SH-SY5Y (cell line): Measurements from ENCODE around the gene CSTB.

Experiments
- GATA2 ChIP-seq: IDR thresholded peaks from 2 replicates; pipeline ENCODE4 v1.6.1; 2011; ENCODE audit warnings: mild to moderate bottlenecking, low read depth, low read length
- GATA3 ChIP-seq: IDR thresholded peaks from 2 replicates; pipeline ENCODE4 v1.6.1; 2011; ENCODE audit warnings: low read depth, mild to moderate bottlenecking, low read length, moderate library complexity

CSTB gene

GRCh38 chr21:43812957-43813655 lies 37.0 kb upstream of the CSTB start:
- TF ChIP-seq GATA3 = no peak
- TF ChIP-seq GATA2 = no peak

DNA sequence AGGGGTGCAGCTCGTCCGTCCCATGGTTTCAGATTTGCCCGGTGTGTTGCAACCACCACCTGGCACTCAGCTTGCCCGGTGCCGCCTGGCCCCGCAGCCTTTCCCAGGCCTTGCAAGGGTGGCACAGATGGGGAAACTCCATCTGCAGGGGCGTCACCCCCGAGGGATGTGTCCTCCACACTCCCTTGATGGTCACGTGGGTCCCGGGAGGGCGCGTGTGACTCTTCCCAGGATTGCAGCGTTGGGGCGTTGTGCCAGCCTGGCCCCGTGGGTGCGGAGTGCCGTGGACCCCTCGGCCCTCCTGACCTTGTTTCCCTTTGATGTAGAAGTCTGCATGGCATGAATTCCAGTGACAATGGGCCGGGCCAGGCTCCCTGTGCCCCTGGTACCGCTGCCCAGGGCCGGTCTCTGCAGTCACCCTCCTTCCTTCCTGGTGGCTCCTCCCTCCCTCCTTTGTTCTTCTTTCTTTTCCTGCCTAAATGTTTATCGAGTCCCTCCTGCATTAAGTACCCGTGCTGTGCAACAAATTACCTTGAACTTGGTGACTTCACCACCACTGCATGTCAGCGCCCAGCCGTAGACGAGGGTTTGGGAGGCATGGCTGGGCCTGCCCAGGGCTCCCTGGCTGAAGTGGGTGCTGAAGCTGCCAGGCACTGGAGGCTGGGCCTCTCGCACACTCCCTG lies 36.2 kb upstream of the CSTB start:
- TF ChIP-seq GATA3 (no peak), GATA2 (no peak)

- TF ChIP-seq GATA2 (no peak), GATA3 (no peak)
Measured at GRCh38 chr21:43811262-43812105, 35.4 kb upstream of the CSTB start.

GRCh38 chr21:43810505-43811261 lies 34.6 kb upstream of the CSTB start:
- TF ChIP-seq GATA2 (no peak), GATA3 (no peak)

DNA sequence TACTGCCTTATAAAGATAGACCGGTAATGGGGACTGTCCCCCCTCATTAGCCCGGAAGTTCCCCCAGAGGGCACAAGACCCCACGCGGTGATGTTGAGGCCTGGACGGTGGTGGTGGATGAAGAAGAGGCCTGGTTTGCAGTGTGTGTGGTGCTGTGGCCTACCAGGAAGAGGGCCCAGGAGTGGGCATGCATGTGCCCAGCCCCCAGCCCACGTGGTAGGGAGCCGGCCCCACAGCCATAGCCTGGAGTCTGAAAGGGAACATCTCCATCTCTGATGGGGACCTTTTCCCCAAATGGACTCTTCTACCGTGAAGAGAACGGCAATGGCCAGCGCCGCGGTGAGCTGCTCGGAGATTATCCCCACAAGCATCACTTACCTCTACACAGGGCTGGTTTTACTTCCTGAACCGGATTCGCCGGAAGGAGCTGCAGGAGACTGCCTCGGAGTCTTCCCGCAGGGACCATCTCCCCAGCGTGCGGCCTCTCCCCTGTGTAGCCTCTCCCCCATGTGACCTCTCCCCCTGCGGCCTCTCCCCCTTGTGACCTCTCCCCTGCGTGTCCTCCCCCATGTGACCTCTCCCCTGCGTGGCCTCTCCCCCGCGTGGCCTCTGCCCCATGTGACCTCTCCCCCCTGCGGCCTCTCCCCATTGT lies 33.9 kb upstream of the CSTB start:
- TF ChIP-seq GATA3 (no peak), GATA2 (no peak)

- TF ChIP-seq GATA3 = no peak
- no peak for TF ChIP-seq GATA2
Measured at GRCh38 chr21:43809346-43809799, 33.3 kb upstream of the CSTB start.

GRCh38 chr21:43808832-43809251 lies 32.7 kb upstream of the CSTB start:
- TF ChIP-seq GATA2 = no peak
- no peak for TF ChIP-seq GATA3

- TF ChIP-seq GATA3 = no peak
Measured at GRCh38 chr21:43808367-43808766, 32.3 kb upstream of the CSTB start.

GRCh38 chr21:43806017-43806710 lies 30.1 kb upstream of the CSTB start:
- TF ChIP-seq GATA2 (no peak), GATA3 (no peak)

GRCh38 chr21:43805275-43805800 lies 29.2 kb upstream of the CSTB start:
- TF ChIP-seq GATA2 (no peak), GATA3 (no peak)

DNA sequence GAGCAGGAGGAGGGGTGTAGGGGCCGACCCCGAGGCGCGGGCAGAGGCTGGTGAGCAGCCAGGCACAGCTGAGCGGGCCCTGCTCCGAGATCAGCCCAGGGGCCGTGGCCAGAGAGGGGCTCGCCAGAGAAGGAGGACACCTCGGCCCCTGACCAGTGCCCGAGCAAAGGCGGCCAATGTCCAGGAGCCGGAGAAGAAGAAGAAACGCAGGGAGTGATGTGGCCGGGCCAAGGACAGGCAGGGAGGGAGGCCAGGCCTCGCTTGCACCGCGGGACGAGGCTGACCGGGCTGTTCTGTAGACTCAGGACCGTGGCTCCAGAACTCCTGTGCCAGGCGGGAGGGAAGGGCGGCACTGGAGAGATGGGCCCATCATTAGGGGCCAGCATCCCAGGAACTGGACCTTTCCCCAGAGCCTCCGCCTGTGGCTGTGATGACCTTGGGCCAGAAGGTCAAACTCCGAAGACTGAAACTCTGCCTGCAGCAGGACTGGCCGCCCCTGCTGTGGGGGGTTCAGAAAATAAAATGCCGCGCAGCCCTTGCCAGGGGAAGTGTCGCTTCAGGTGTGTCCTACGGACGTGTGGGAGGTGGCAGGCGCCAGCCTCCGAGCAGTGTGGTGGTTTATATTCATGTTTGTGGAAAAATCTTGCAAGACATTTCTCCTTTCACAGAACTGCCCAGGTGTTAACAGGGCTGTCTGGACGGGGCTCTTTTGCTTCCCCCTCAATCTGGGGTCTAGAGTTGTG lies 27.6 kb upstream of the CSTB start:
- TF ChIP-seq GATA3 = no peak
- no peak for TF ChIP-seq GATA2
